B cell (primary cell): ENCODE measurements around the gene PCDH9. TPM values are rescaled to one million over a fixed set of nuclear protein-coding genes. Genes with fewer than 3 reads are reported as not detected.

ENCODE experiments used
- ATAC-seq: fragments of 200-7000 bp; cut with Tn5 transposase; one replicate; pipeline ENCODE4 v1.10.0; 2021; ENCODE audit warnings: low read depth, mild to moderate bottlenecking, moderate number of reproducible peaks, moderate library complexity
- CTCF ChIA-PET: fragments of 350-600 bp; sonication (Branson Sonifier 250); formaldehyde crosslinking; loops from one replicate; lab custom pipeline; 2021; ENCODE audit warnings: antibody characterized with exemption, inconsistent platforms; lab: Charles Lee
- POLR2A ChIA-PET: fragments of 350-600 bp; sonication (Branson Sonifier 250); formaldehyde crosslinking; loops from one replicate; lab custom pipeline; 2021; ENCODE audit warnings: antibody characterized with exemption; lab: Charles Lee
- DNase-seq: peaks from one replicate; pipeline ENCODE4 v3.0.0; 2013
- H2AFZ ChIP-seq: 2 replicates; pipeline ENCODE4 v1.6.1; 2012; ENCODE audit warnings: mild to moderate bottlenecking, low read depth, low read length; ENCODE audit not compliant: insufficient read depth, poor library complexity, severe bottlenecking
- H3K27ac ChIP-seq, 2 donors: 1 replicate in 1 of 2; 2 replicates in 1 of 2; pipeline ENCODE4 v1.5.1; 2012 to 2013; ENCODE audit warnings: low read length in 2 of 2, mild to moderate bottlenecking in 2 of 2, moderate library complexity in 1 of 2
- H3K27me3 ChIP-seq, 4 experiments: fragments of 200-600 bp in 1 of 4; sonication (generic) in 1 of 4; replicated peaks in 1 of 4; 1 replicate in 2 of 4; 2 replicates in 2 of 4; pipeline versions ENCODE4 v1.6.1 to v1.7.0; 2013 to 2016; ENCODE audit warnings: low read length in 3 of 4, mild to moderate bottlenecking in 2 of 4, mixed read lengths in 1 of 4, moderate library complexity in 1 of 4; ENCODE audit not compliant: insufficient read depth in 4 of 4, control insufficient read depth in 3 of 4; ENCODE audit errors: control extremely low read depth in 1 of 4
- H3K36me3 ChIP-seq, 2 experiments: replicated peaks in 1 of 2; 1 replicate in 1 of 2; 2 replicates in 1 of 2; pipeline versions ENCODE4 v1.6.1 to v1.7.1; 2013; ENCODE audit warnings: low read length in 1 of 2; ENCODE audit not compliant: insufficient read depth in 2 of 2, control insufficient read depth in 1 of 2; ENCODE audit errors: control extremely low read depth in 1 of 2, extremely low read depth in 1 of 2
- H3K4me1 ChIP-seq, 2 donors: fragments of 200-600 bp in 1 of 2; sonication (generic) in 1 of 2; 1 replicate in 1 of 2; 2 replicates in 1 of 2; pipeline versions ENCODE4 v1.5.1 to v1.6.1; 2013 to 2017; ENCODE audit warnings: low read length in 2 of 2; ENCODE audit not compliant: control insufficient read depth in 2 of 2, insufficient read depth in 2 of 2
- H3K4me2 ChIP-seq: replicated peaks from 2 replicates; pipeline ENCODE3; 2012; ENCODE audit warnings: mild to moderate bottlenecking, low read depth, low read length; ENCODE audit not compliant: poor library complexity, severe bottlenecking
- H3K4me3 ChIP-seq, 5 experiments: fragments of 200-600 bp in 1 of 5; sonication (generic) in 1 of 5; 1 replicate in 3 of 5; 2 replicates in 2 of 5; pipeline versions ENCODE4 v1.5.1 to v1.7.0; 2011 to 2016; ENCODE audit warnings: low read length in 4 of 5, mild to moderate bottlenecking in 4 of 5, low read depth in 2 of 5, control low read depth in 1 of 5, moderate library complexity in 1 of 5; ENCODE audit not compliant: insufficient read depth in 1 of 5; ENCODE audit errors: control extremely low read depth in 1 of 5, extremely low read depth in 1 of 5
- H3K79me2 ChIP-seq: fragments of 200-600 bp; sonication (generic); one replicate; pipeline ENCODE4 v1.6.0; 2016; ENCODE audit warnings: low read length; ENCODE audit not compliant: control insufficient read depth, insufficient read depth
- H3K9ac ChIP-seq: fragments of 200-600 bp; sonication (generic); 2 replicates; pipeline ENCODE4 v1.6.1; 2017; ENCODE audit warnings: mild to moderate bottlenecking, low read length, moderate library complexity
- H3K9me3 ChIP-seq, 3 donors: one replicate each; pipeline versions ENCODE4 v1.6.1 to v1.7.1; 2013; ENCODE audit warnings: low read length in 2 of 3; ENCODE audit not compliant: control insufficient read depth in 2 of 3, insufficient read depth in 1 of 3; ENCODE audit errors: control extremely low read depth in 1 of 3
- H4K20me1 ChIP-seq: 2 replicates; pipeline ENCODE4 v1.6.0; 2012; ENCODE audit warnings: mild to moderate bottlenecking, low read length; ENCODE audit not compliant: insufficient read depth, control insufficient read depth, poor library complexity, severe bottlenecking
- H3K27ac Mint-ChIP-seq: one replicate; pipeline ENCODE4 v1.8.0; 2021; ENCODE audit warnings: mixed read lengths
- H3K27me3 Mint-ChIP-seq: one replicate; pipeline ENCODE4 v1.8.0; 2021; ENCODE audit warnings: mixed read lengths
- H3K4me1 Mint-ChIP-seq: one replicate; pipeline ENCODE4 v1.8.0; 2021; ENCODE audit warnings: mixed read lengths
- H3K4me3 Mint-ChIP-seq: one replicate; pipeline ENCODE4 v1.8.0; 2021; ENCODE audit warnings: mixed read lengths
- H3K9me3 Mint-ChIP-seq: one replicate; pipeline ENCODE4 v1.8.0; 2022; ENCODE audit warnings: mixed read lengths; ENCODE audit not compliant: insufficient read depth
- EZH2 ChIP-seq: IDR thresholded peaks from 2 replicates; pipeline ENCODE4 v1.6.1; 2012; ENCODE audit warnings: borderline replicate concordance, low read depth, mild to moderate bottlenecking, moderate library complexity, low read length; ENCODE audit not compliant: insufficient read depth, poor library complexity, severe bottlenecking
- WGBS: methylation state at CpG from one replicate; pipeline ENCODE4 v1.1.5; 2013; ENCODE audit warnings: missing lambda C conversion rate; ENCODE audit not compliant: insufficient coverage; 5-methylcytosine and 5-hydroxymethylcytosine counted together
- intact Hi-C: fragments of 100-400 bp; cut with micrococcal nuclease; formaldehyde crosslinking; loops from one replicate; pipeline ENCODE4 v1.10.0; 2022
- polyA plus RNA-seq: library from polyadenylated mRNA; depleted of rRNA; stranded (reverse); fragments of >200 nt; gene quantifications from 2 replicates; pipeline ENCODE4 v1.2.3, GENCODE V29; 2012
- total RNA-seq, 2 donors: library from RNA; stranded (reverse); fragments of 120-200 nt in 1 of 2; gene quantifications; 1 replicate in 1 of 2; 2 replicates in 1 of 2; pipeline versions ENCODE4 v1.2.3 to v1.2.4, GENCODE V29; 2013 to 2022
- TF ChIP-seq, protein P1 (sequence below): fragments of 200-600 bp; IDR thresholded peaks from one replicate; pipeline ENCODE4 v1.8.0; 2022; ENCODE audit warnings: antibody characterized with exemption, mild to moderate bottlenecking

The PCDH9 gene
- total and polyA plus RNA-seq, 2 donors (not counting 1 experiment from before 2014, with no cell fraction given): 13.1 to 21.8 TPM

GRCh38 chr13:66440938-66441337 lies 789.2 kb downstream of the PCDH9 start:
- ChIA-PET POLR2A (no interaction called here), CTCF (no interaction called here)
- WGBS: no CpG with 5 or more reads among the region's 3 CpGs

DNA sequence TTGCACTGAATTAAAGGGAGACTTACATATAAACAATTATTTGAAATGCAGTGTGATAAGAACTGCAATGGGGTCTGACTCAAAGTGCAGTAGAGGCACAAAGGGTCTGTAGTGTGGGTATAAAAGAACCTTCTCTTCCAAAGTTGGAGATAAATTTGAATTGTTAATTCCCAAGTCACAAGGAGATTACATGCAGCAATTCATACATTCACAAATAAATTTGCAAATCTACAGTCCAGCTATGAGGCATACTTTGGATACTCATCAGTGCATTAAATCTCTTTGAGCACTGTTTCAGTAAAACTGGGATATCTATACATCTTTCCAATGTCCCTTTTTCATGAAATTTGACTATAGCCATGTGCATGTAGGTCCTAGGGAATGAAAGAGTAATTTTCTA lies 799.4 kb downstream of the PCDH9 start:
- ChIA-PET CTCF (no interaction called here), POLR2A (no interaction called here)
- Mint-ChIP-seq H3K4me1 (no peaks in the 10 kb centered on the region), H3K9me3 (no peaks in the 10 kb centered on the region), H3K4me3 (no peak overlapping the region), H3K27me3 (no peaks in the 10 kb centered on the region), H3K27ac (no peak overlapping the region)
- Histone ChIP-seq H2AFZ (no peak overlapping the region), H3K9ac (no peak overlapping the region), H3K9me3 (no peaks in the 10 kb centered on the region), H3K4me3 (no peak overlapping the region), H3K4me2 (no peak overlapping the region), H4K20me1 (no peaks in the 10 kb centered on the region), H3K36me3 (no peaks in the 10 kb centered on the region), H3K4me1 (no peaks in the 10 kb centered on the region), H3K79me2 (no peaks in the 10 kb centered on the region), H3K27ac (no peak overlapping the region), H3K27me3 (no peaks in the 10 kb centered on the region)
- intact Hi-C loops: no loop called here
- no peak for TF ChIP-seq EZH2
- TF ChIP-seq, protein P1, sequence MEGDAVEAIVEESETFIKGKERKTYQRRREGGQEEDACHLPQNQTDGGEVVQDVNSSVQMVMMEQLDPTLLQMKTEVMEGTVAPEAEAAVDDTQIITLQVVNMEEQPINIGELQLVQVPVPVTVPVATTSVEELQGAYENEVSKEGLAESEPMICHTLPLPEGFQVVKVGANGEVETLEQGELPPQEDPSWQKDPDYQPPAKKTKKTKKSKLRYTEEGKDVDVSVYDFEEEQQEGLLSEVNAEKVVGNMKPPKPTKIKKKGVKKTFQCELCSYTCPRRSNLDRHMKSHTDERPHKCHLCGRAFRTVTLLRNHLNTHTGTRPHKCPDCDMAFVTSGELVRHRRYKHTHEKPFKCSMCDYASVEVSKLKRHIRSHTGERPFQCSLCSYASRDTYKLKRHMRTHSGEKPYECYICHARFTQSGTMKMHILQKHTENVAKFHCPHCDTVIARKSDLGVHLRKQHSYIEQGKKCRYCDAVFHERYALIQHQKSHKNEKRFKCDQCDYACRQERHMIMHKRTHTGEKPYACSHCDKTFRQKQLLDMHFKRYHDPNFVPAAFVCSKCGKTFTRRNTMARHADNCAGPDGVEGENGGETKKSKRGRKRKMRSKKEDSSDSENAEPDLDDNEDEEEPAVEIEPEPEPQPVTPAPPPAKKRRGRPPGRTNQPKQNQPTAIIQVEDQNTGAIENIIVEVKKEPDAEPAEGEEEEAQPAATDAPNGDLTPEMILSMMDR: no peak
- DNase-seq (no peak), ATAC-seq (no peak)

More at GRCh38 chr13:66440938-66441337, 789.2 kb downstream of the PCDH9 start:
- no peaks in the 10 kb centered on the region for H3K27me3 Mint-ChIP-seq
- ATAC-seq (no peak), DNase-seq (no peak)
- intact Hi-C loops: no loop called here
- no peak overlapping the region for H3K4me3 ChIP-seq
- no peaks in the 10 kb centered on the region for H4K20me1 ChIP-seq
- H3K36me3 ChIP-seq: no peaks in the 10 kb centered on the region
- H3K27ac Mint-ChIP-seq: no peak overlapping the region
- H3K4me2 ChIP-seq: no peak overlapping the region
- no peak overlapping the region for H3K27ac ChIP-seq
- no peak for TF ChIP-seq EZH2
- TF ChIP-seq, protein P1: no peak
- H3K4me1 ChIP-seq: no peaks in the 10 kb centered on the region
- no peaks in the 10 kb centered on the region for H3K9me3 ChIP-seq
- no peak overlapping the region for H3K4me3 Mint-ChIP-seq
- no peak overlapping the region for H3K9ac ChIP-seq
- H3K79me2 ChIP-seq: no peaks in the 10 kb centered on the region
- no peak overlapping the region for H2AFZ ChIP-seq
- no peaks in the 10 kb centered on the region for H3K4me1 Mint-ChIP-seq
- no peaks in the 10 kb centered on the region for H3K9me3 Mint-ChIP-seq
- H3K27me3 ChIP-seq: no peaks in the 10 kb centered on the region
